ENCODE data around the gene DYRK1A.

Gene DYRK1A

GRCh38 chr21:37384416-37384815, 17.8 kb downstream of the DYRK1A start:
- Histone ChIP-seq H3K4me1 (ENCODE audit: control insufficient read depth in 2 of 2, insufficient read depth in 1 of 2, low read depth in 1 of 2, low read length in 2 of 2) (peaks cover 0 to 9% of the 10 kb centered on the region in 2 donors), H2AK5ac (ENCODE audit: low read depth, low read length) (no peak overlapping the region), H3K14ac (ENCODE audit: low read length) (no peak overlapping the region), H3K9ac (ENCODE audit: low read depth, low read length, poor library complexity) (no peak overlapping the region), H4K8ac (ENCODE audit: low read depth, low read length) (no peak overlapping the region), H2BK5ac (ENCODE audit: low read length) (no peak overlapping the region), H2AFZ (ENCODE audit: low read length) (no peak overlapping the region), H3K23ac (ENCODE audit: low read depth, low read length, poor library complexity) (no peak overlapping the region), H2BK120ac (ENCODE audit: low read depth, low read length) (no peak overlapping the region), H3K4me3 (ENCODE audit: low read length in 2 of 2) (no peak overlapping the region), H3K27me3 (ENCODE audit: control insufficient read depth in 3 of 3, insufficient read depth in 3 of 3, low read depth in 1 of 3, low read length in 3 of 3) (no peaks in the 10 kb centered on the region), H3K27ac (replicated peaks; ENCODE audit: low read length) (no peak overlapping the region), H3K36me3 (replicated peaks in 1 of 2; ENCODE audit: control insufficient read depth in 2 of 2, insufficient read depth in 2 of 2, low read length in 2 of 2) (peaks cover 0 to 28% of the 10 kb centered on the region in 2 donors), H3K4ac (ENCODE audit: low read length) (no peak overlapping the region), H3K4me2 (ENCODE audit: insufficient read depth, low read length, poor library complexity, severe bottlenecking) (no peak overlapping the region), H3K9me3 (replicated peaks in 1 of 2; ENCODE audit: control insufficient read depth in 2 of 2, insufficient read depth in 1 of 2, low read depth in 1 of 2, low read length in 2 of 2) (peaks cover 0 to 33% of the 10 kb centered on the region in 2 donors), H3K79me1 (ENCODE audit: low read depth, low read length) (no peaks in the 10 kb centered on the region), H4K91ac (ENCODE audit: low read depth, low read length, poor library complexity) (no peak overlapping the region), H3K18ac (ENCODE audit: low read length) (no peak overlapping the region), H2BK12ac (ENCODE audit: low read length) (no peak overlapping the region), H2BK15ac (ENCODE audit: low read length) (no peak overlapping the region)
- no CpG with 5 or more reads among the region's 1 CpG for WGBS, 2 donors (ENCODE audit: extremely low coverage in 2 of 2, insufficient read length in 2 of 2, insufficient replicate concordance in 1 of 2)
- DNase-seq (ENCODE audit: low spot score) = no peak

- no peaks in the 10 kb centered on the region for H3K27me3 ChIP-seq (ENCODE audit: control insufficient read depth in 3 of 3, insufficient read depth in 3 of 3, low read depth in 1 of 3, low read length in 3 of 3)
- no peak for DNase-seq (ENCODE audit: low spot score)
- no peak overlapping the region for H4K8ac ChIP-seq (ENCODE audit: low read depth, low read length)
- no peak overlapping the region for H3K9ac ChIP-seq (ENCODE audit: low read depth, low read length, poor library complexity)
- H4K91ac ChIP-seq (ENCODE audit: low read depth, low read length, poor library complexity) = no peak overlapping the region
- no peak overlapping the region for H3K4me2 ChIP-seq (ENCODE audit: insufficient read depth, low read length, poor library complexity, severe bottlenecking)
- H2AFZ ChIP-seq (ENCODE audit: low read length) = no peak overlapping the region
- no peak overlapping the region for H2BK120ac ChIP-seq (ENCODE audit: low read depth, low read length)
- H2BK12ac ChIP-seq (ENCODE audit: low read length) = no peak overlapping the region
- peaks cover 0 to 36% of the 10 kb centered on the region in 2 donors for H3K36me3 ChIP-seq (replicated peaks in 1 of 2; ENCODE audit: control insufficient read depth in 2 of 2, insufficient read depth in 2 of 2, low read length in 2 of 2)
- H2BK15ac ChIP-seq (ENCODE audit: low read length) = no peak overlapping the region
- peaks cover 0 to 9% of the 10 kb centered on the region in 2 donors for H3K4me1 ChIP-seq (ENCODE audit: control insufficient read depth in 2 of 2, insufficient read depth in 1 of 2, low read depth in 1 of 2, low read length in 2 of 2)
- no peak overlapping the region for H3K4me3 ChIP-seq (ENCODE audit: low read length in 2 of 2)
- no peak overlapping the region for H2BK5ac ChIP-seq (ENCODE audit: low read length)
- H3K23ac ChIP-seq (ENCODE audit: low read depth, low read length, poor library complexity) = no peak overlapping the region
- no peak overlapping the region for H3K27ac ChIP-seq (replicated peaks; ENCODE audit: low read length)
- no CpG with 5 or more reads among the region's 5 CpGs for WGBS, 2 donors (ENCODE audit: extremely low coverage in 2 of 2, insufficient read length in 2 of 2, insufficient replicate concordance in 1 of 2)
- H3K9me3 ChIP-seq (replicated peaks in 1 of 2; ENCODE audit: control insufficient read depth in 2 of 2, insufficient read depth in 1 of 2, low read depth in 1 of 2, low read length in 2 of 2) = peaks cover 0 to 36% of the 10 kb centered on the region in 2 donors
- H3K79me1 ChIP-seq (ENCODE audit: low read depth, low read length) = no peaks in the 10 kb centered on the region
- no peak overlapping the region for H3K4ac ChIP-seq (ENCODE audit: low read length)
- no peak overlapping the region for H3K14ac ChIP-seq (ENCODE audit: low read length)
- H2AK5ac ChIP-seq (ENCODE audit: low read depth, low read length) = no peak overlapping the region
- no peak overlapping the region for H3K18ac ChIP-seq (ENCODE audit: low read length)
Observed at GRCh38 chr21:37385179-37385765, 18.7 kb downstream of the DYRK1A start.

GRCh38 chr21:37386151-37386550, 19.6 kb downstream of the DYRK1A start:
- H2AFZ ChIP-seq (ENCODE audit: low read length) = no peak overlapping the region
- no peak overlapping the region for H2BK12ac ChIP-seq (ENCODE audit: low read length)
- H4K8ac ChIP-seq (ENCODE audit: low read depth, low read length) = no peak overlapping the region
- H3K14ac ChIP-seq (ENCODE audit: low read length) = no peak overlapping the region
- peaks cover 0 to 8% of the 10 kb centered on the region in 2 donors for H3K4me1 ChIP-seq (ENCODE audit: control insufficient read depth in 2 of 2, insufficient read depth in 1 of 2, low read depth in 1 of 2, low read length in 2 of 2)
- H2BK5ac ChIP-seq (ENCODE audit: low read length) = no peak overlapping the region
- H2BK120ac ChIP-seq (ENCODE audit: low read depth, low read length) = no peak overlapping the region
- H4K91ac ChIP-seq (ENCODE audit: low read depth, low read length, poor library complexity) = no peak overlapping the region
- no peak overlapping the region for H2BK15ac ChIP-seq (ENCODE audit: low read length)
- no peaks in the 10 kb centered on the region for H3K27me3 ChIP-seq (ENCODE audit: control insufficient read depth in 3 of 3, insufficient read depth in 3 of 3, low read depth in 1 of 3, low read length in 3 of 3)
- WGBS, 2 donors (ENCODE audit: extremely low coverage in 2 of 2, insufficient read length in 2 of 2, insufficient replicate concordance in 1 of 2) = no CpG with 5 or more reads among the region's 8 CpGs
- H3K4me2 ChIP-seq (ENCODE audit: insufficient read depth, low read length, poor library complexity, severe bottlenecking) = no peak overlapping the region
- no peak overlapping the region for H3K4ac ChIP-seq (ENCODE audit: low read length)
- H3K18ac ChIP-seq (ENCODE audit: low read length) = no peak overlapping the region
- no peak overlapping the region for H3K27ac ChIP-seq (replicated peaks; ENCODE audit: low read length)
- H3K79me1 ChIP-seq (ENCODE audit: low read depth, low read length) = no peaks in the 10 kb centered on the region
- H3K9me3 ChIP-seq (replicated peaks in 1 of 2; ENCODE audit: control insufficient read depth in 2 of 2, insufficient read depth in 1 of 2, low read depth in 1 of 2, low read length in 2 of 2) = peaks cover 0 to 39% of the 10 kb centered on the region in 2 donors
- H3K23ac ChIP-seq (ENCODE audit: low read depth, low read length, poor library complexity) = no peak overlapping the region
- DNase-seq (ENCODE audit: low spot score) = no peak
- no peak overlapping the region for H3K4me3 ChIP-seq (ENCODE audit: low read length in 2 of 2)
- no peak overlapping the region for H3K9ac ChIP-seq (ENCODE audit: low read depth, low read length, poor library complexity)
- peaks cover 0 to 37% of the 10 kb centered on the region in 2 donors for H3K36me3 ChIP-seq (replicated peaks in 1 of 2; ENCODE audit: control insufficient read depth in 2 of 2, insufficient read depth in 2 of 2, low read length in 2 of 2)
- H2AK5ac ChIP-seq (ENCODE audit: low read depth, low read length) = no peak overlapping the region

GRCh38 chr21:37389456-37389855, 22.9 kb downstream of the DYRK1A start:
- H4K91ac ChIP-seq (ENCODE audit: low read depth, low read length, poor library complexity) = no peak overlapping the region
- H3K4me3 ChIP-seq (ENCODE audit: low read length in 2 of 2) = no peak overlapping the region
- peaks cover 5 to 52% of the 10 kb centered on the region in 2 donors for H3K36me3 ChIP-seq (replicated peaks in 1 of 2; ENCODE audit: control insufficient read depth in 2 of 2, insufficient read depth in 2 of 2, low read length in 2 of 2)
- H3K4me2 ChIP-seq (ENCODE audit: insufficient read depth, low read length, poor library complexity, severe bottlenecking) = no peak overlapping the region
- H2AFZ ChIP-seq (ENCODE audit: low read length) = no peak overlapping the region
- no peak overlapping the region for H2BK15ac ChIP-seq (ENCODE audit: low read length)
- peaks cover 4% of the 10 kb centered on the region for H3K79me1 ChIP-seq (ENCODE audit: low read depth, low read length)
- no peak overlapping the region for H3K4ac ChIP-seq (ENCODE audit: low read length)
- no peak overlapping the region for H3K27ac ChIP-seq (replicated peaks; ENCODE audit: low read length)
- no peak overlapping the region for H2BK120ac ChIP-seq (ENCODE audit: low read depth, low read length)
- H4K8ac ChIP-seq (ENCODE audit: low read depth, low read length) = no peak overlapping the region
- H2AK5ac ChIP-seq (ENCODE audit: low read depth, low read length) = no peak overlapping the region
- H3K27me3 ChIP-seq (ENCODE audit: control insufficient read depth in 3 of 3, insufficient read depth in 3 of 3, low read depth in 1 of 3, low read length in 3 of 3) = no peaks in the 10 kb centered on the region
- no peak overlapping the region for H3K18ac ChIP-seq (ENCODE audit: low read length)
- H3K4me1 ChIP-seq (ENCODE audit: control insufficient read depth in 2 of 2, insufficient read depth in 1 of 2, low read depth in 1 of 2, low read length in 2 of 2) = peaks cover 0 to 6% of the 10 kb centered on the region in 2 donors
- H3K14ac ChIP-seq (ENCODE audit: low read length) = no peak overlapping the region
- H3K23ac ChIP-seq (ENCODE audit: low read depth, low read length, poor library complexity) = no peak overlapping the region
- no CpG with 5 or more reads among the region's 5 CpGs for WGBS, 2 donors (ENCODE audit: extremely low coverage in 2 of 2, insufficient read length in 2 of 2, insufficient replicate concordance in 1 of 2)
- peaks cover 0 to 24% of the 10 kb centered on the region in 2 donors for H3K9me3 ChIP-seq (replicated peaks in 1 of 2; ENCODE audit: control insufficient read depth in 2 of 2, insufficient read depth in 1 of 2, low read depth in 1 of 2, low read length in 2 of 2)
- no peak overlapping the region for H2BK12ac ChIP-seq (ENCODE audit: low read length)
- H3K9ac ChIP-seq (ENCODE audit: low read depth, low read length, poor library complexity) = no peak overlapping the region
- H2BK5ac ChIP-seq (ENCODE audit: low read length) = no peak overlapping the region
- DNase-seq (ENCODE audit: low spot score) = no peak

Data from neuronal stem cell (in vitro differentiated cells).